Endometrial microvascular endothelial cells (primary cell): ENCODE results near the gene CACNA2D4. TPM values are rescaled to one million over a fixed set of nuclear protein-coding genes. Genes with fewer than 3 reads are reported as not detected.

ENCODE experiments used
- in situ Hi-C: cut with HindIII; loops from 2 replicates; pipeline ENCODE4 v1.10.0; 2017; ENCODE audit warnings: low sequenced_read_pairs, low pct_unique_long_range_greater_than_20kb; ENCODE audit errors: inconsistent ontology term
- total RNA-seq: library from RNA; depleted of rRNA; stranded (reverse); fragments of >200 nt; gene quantifications from one replicate; pipeline ENCODE4 v1.2.3, GENCODE V29; 2015; ENCODE audit errors: inconsistent ontology term

The CACNA2D4 gene
- total RNA-seq, 1 donor from 2014 or later: not detected

GRCh38 chr12:1907652-1908611 is 10.5 kb downstream of the CACNA2D4 start:
- in situ Hi-C loops: no loop called here

DNA sequence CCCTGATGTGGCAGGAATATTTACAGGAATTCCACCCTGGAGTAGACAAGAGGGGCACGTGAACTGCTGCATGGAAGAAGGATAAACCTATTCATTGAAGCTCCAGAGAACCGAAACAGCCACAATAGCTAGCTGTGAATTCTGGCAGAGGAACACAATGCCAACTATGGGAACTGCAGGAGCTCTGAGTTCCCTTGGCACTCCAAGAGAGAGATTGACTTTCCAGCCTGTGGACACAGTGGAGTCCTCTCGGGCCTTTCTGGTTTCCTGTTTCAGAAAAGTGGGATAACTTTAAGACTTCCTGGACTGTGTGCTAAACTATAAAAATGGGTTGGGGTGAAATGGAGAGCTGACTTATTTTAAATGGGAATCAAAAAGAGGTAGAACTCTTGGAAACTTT is 11.9 kb downstream of the CACNA2D4 start:
- in situ Hi-C loops: no loop called here

GRCh38 chr12:1904875-1905274 is 13.6 kb downstream of the CACNA2D4 start:
- in situ Hi-C loops: no loop called here

GRCh38 chr12:1896964-1897363 is 21.5 kb downstream of the CACNA2D4 start:
- in situ Hi-C loops: no loop called here

GRCh38 chr12:1890810-1891209 is 27.6 kb downstream of the CACNA2D4 start:
- in situ Hi-C loops: no loop called here

DNA sequence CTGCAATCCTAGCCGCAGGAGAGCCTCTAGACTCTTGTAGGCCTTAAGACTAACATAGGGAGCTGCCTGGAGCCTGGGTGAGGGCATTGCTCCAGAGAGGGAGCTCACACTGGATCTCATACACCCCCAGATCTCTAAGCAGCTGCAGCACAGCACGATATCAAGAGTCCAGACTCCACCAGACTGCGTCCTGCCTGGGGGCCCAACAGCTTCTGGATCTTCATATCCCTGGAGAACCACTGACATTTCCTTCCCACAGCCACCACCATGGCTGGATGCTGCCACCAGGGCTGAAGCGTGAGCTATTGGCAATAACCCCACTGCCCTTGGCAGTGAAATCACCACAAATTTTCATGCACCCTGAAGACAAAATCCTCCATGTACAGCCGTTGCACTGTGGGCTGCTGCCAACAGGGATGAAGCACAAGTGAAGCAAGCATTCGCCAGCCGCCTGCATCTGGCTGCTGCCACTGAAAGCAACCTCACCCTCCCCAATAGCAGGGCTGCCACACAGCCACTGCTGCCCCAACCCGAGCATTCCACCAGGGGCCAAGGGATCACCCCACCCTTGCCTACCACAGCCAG is 28.2 kb downstream of the CACNA2D4 start:
- in situ Hi-C loops: no loop called here

DNA sequence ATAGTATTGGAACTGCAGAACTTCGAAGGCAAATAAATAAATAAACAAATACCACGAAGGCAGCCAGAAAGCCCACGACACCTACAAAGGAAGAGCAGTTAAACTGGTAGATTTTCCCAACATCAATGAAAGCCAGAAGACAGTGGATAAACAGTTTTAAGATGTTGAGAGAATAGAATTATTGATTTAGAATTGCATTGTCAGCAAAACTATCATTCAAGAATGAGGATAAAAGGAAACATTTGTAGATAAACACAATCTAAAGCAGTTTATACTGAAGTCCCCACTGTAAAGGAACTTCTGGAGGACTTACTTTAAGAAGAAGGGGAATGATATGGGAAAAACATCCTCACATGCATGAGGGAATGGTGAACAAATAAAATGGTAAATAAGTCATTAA is 29.5 kb downstream of the CACNA2D4 start:
- in situ Hi-C loops: no loop called here

DNA sequence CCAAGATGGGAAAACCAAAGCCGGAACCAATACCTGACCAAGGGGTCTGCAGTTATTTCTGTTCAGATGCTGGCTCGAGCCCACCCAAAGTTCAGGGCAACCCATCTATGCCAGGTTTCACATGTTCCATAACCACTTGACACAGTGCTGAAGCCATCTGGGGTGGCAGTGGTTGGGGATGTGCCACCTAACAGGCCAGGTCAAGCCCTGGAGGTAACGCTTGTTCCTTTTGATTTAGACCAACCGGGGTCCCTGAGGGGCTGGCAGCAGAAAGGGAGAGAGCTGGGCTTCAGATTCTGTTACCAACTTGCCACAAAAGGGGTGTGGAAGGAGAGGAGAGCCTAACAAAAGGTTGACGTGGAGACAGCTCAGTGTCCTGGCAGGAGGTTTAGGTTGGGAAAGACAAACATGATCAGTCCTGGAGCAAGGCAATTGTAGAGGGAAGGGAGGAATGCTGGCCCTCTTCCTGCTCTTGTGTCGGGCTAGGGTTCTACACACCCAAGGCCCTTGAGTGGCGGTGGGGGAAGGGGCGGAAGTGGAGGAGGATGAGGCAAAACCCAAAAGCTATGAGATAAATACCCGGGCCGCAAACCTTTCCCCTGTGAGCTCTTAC is 31.9 kb downstream of the CACNA2D4 start:
- in situ Hi-C loops: no loop called here

GRCh38 chr12:1885599-1886245 is 32.7 kb downstream of the CACNA2D4 start:
- in situ Hi-C loops: no loop called here

- in situ Hi-C loops: no loop called here
These were observed 33.3 kb downstream of the CACNA2D4 start for GRCh38 chr12:1885082-1885596.

DNA sequence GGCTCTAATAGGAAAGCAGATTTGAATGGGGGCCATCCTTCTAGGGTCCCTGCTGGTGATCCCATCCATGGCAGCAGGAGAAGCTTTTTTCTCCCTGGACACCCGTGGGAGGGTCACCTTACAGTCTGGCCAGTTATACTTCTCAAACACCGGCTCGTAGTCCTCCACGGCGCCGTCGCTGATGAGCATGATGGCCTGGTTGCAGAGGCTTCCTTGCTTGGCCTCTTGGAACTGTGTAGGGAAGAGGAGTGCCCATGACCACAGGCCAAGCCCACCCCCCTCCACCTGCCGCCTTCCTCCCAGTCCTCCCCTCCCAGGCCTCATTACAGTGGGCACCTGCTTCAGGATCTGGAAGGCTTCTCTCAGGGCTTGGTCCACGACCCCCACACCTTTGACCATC is 33.8 kb downstream of the CACNA2D4 start:
- in situ Hi-C loops: no loop called here

DNA sequence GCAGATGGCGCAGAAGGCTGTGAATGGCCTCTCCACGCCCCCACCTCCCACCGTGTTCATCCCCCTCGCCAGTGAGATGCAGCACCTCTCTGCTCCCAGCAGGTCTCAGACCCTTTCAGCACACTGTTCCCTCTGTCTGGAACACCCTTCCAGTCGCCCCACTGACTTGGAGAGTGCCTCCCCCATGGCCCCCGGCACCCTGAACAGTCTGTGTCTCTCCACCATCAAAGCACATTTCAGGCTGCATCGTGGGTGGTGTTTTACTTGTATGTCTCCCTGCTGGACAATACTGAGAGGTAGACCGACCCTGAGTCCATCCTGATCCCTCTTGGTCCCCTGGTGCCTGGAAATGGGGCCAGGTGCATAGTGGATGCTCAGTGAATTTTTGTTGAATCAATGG is 34.9 kb downstream of the CACNA2D4 start:
- in situ Hi-C loops: no loop called here

GRCh38 chr12:1882850-1883470 is 35.5 kb downstream of the CACNA2D4 start:
- in situ Hi-C loops: no loop called here

GRCh38 chr12:1882405-1882804 is 36.0 kb downstream of the CACNA2D4 start:
- in situ Hi-C loops: no loop called here

DNA sequence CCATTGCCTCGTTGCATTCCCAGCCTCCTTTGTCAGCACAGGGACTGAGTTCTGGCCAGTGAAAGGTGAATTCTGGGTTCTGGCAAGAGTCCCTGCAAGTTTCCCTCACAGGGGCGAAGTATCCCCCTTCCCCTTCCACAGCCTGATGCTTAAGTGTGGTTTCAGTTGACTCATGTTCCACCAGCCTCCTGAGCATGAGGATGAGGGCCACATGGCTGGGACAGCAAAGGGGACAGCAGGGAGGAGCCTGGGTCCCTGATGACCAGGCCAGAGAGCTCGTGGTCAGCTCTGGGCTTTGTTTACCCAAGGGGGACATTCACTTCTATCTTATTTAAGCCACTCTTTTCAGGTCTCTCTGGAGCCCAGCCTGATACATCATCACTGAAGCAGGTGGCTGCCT is 36.5 kb downstream of the CACNA2D4 start:
- in situ Hi-C loops: no loop called here

GRCh38 chr12:1881301-1881700 is 37.2 kb downstream of the CACNA2D4 start:
- in situ Hi-C loops: no loop called here

GRCh38 chr12:1880876-1881275 is 37.6 kb downstream of the CACNA2D4 start:
- in situ Hi-C loops: no loop called here

GRCh38 chr12:1880153-1880845 is 38.2 kb downstream of the CACNA2D4 start:
- in situ Hi-C loops: no loop called here
